ENCODE results near the gene EIF3D. TPM values are rescaled to one million over a fixed set of nuclear protein-coding genes. Genes with fewer than 3 reads are reported as not detected.

Gene EIF3D
- total and polyA plus RNA-seq, 9 of the 15 experiments (the other 6 are each of a cell fraction or from before 2014, with no cell fraction given) = 191 to 422 (median 279) TPM

GRCh38 chr22:36546092-36546804 is 17.3 kb upstream of the EIF3D start (continued):
- TF ChIP-seq ZNF592 (IDR thresholded peaks at IDR 0.05) = 0 out of 2 replicates have a peak, but pooled peaks have one; percentile 58
- TF ChIP-seq E2F6 (IDR thresholded peaks at IDR 0.05; ENCODE audit: borderline replicate concordance in 1 of 2, extremely low read depth in 1 of 2, insufficient read depth in 1 of 2, insufficient read length in 1 of 2, low read depth in 1 of 2, low read length in 1 of 2, poor library complexity in 1 of 2, severe bottlenecking in 1 of 2) = peak; percentile 4 to 38
- TF ChIP-seq TFAP4 (CRISPR knock-in tag; IDR thresholded peaks at IDR 0.05; ENCODE audit: borderline replicate concordance) = no peak
- no peak for TF ChIP-seq THAP12 (CRISPR knock-in tag; IDR thresholded peaks at IDR 0.05)
- TF ChIP-seq MBD1 (CRISPR knock-in tag; IDR thresholded peaks at IDR 0.05) = no peak

All from K562 (cell line).